ENCODE results near the gene NSMF.

GRCh38 chr9:137434498-137435380 is 24.4 kb downstream of the NSMF start:
- no peak for TF ChIP-seq CTCF (conservative IDR thresholded peaks at IDR 0.05; ENCODE audit: low read depth in 2 of 2)
- no peak for TF ChIP-seq EZH2phosphoT487 (IDR thresholded peaks at IDR 0.05; ENCODE audit: unreplicated experiment)
- no peak for TF ChIP-seq REST (IDR thresholded peaks at IDR 0.05; ENCODE audit: unreplicated experiment)
- no peak for TF ChIP-seq CREB1 (CRISPR knock-in tag; IDR thresholded peaks at IDR 0.05; ENCODE audit: low read depth)
- TF ChIP-seq ZNF331 (CRISPR knock-in tag; IDR thresholded peaks at IDR 0.05; ENCODE audit: low read depth) = no peak
- TF ChIP-seq EZH2 (IDR thresholded peaks at IDR 0.05; ENCODE audit: low read depth, unreplicated experiment) = no peak
- TF ChIP-seq JUNB (IDR thresholded peaks at IDR 0.05; ENCODE audit: unreplicated experiment) = no peak
- no peak for TF ChIP-seq POLR2AphosphoS5 (IDR thresholded peaks at IDR 0.05; ENCODE audit: low read depth)
- TF ChIP-seq ETS1 (IDR thresholded peaks at IDR 0.05) = no peak
- no peak for TF ChIP-seq ZNF114 (CRISPR knock-in tag; IDR thresholded peaks at IDR 0.05)
- TF ChIP-seq ZNF462 (CRISPR knock-in tag; IDR thresholded peaks at IDR 0.05) = no peak
- no peak for TF ChIP-seq NANOG (IDR thresholded peaks at IDR 0.05; ENCODE audit: borderline replicate concordance)
